GM19452 (cell line): ENCODE results near the gene ZBTB49.

Experiments used
- ATAC-seq: cut with Tn5 transposase; IDR thresholded peaks from one replicate; pipeline ENCODE4 v1.9.1; 2021; ENCODE audit not compliant: unreplicated experiment

ZBTB49 gene

DNA sequence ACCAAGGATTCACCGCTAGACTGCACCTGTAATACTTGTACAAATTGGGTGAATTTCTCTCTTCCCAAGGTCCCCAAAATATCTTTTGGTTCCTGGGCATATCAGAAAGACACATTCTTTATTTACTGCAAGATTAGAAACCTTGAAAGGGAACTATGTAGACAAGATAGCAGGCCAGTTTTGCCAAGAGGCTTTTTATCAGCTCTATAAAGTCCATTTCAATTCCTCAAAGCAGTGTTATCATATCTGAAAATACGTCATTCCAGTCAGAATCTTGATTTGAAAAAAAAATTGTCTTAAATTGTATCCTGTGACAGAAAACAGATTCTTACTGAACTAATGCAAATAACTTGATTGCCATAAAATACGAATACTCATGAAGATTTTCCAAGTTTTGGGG, 59.8 kb downstream of the ZBTB49 start:
- no peak for ATAC-seq

GRCh38 chr4:4350909-4351308, 60.9 kb downstream of the ZBTB49 start:
- no peak for ATAC-seq

GRCh38 chr4:4355302-4355701, 65.3 kb downstream of the ZBTB49 start:
- no peak for ATAC-seq

DNA sequence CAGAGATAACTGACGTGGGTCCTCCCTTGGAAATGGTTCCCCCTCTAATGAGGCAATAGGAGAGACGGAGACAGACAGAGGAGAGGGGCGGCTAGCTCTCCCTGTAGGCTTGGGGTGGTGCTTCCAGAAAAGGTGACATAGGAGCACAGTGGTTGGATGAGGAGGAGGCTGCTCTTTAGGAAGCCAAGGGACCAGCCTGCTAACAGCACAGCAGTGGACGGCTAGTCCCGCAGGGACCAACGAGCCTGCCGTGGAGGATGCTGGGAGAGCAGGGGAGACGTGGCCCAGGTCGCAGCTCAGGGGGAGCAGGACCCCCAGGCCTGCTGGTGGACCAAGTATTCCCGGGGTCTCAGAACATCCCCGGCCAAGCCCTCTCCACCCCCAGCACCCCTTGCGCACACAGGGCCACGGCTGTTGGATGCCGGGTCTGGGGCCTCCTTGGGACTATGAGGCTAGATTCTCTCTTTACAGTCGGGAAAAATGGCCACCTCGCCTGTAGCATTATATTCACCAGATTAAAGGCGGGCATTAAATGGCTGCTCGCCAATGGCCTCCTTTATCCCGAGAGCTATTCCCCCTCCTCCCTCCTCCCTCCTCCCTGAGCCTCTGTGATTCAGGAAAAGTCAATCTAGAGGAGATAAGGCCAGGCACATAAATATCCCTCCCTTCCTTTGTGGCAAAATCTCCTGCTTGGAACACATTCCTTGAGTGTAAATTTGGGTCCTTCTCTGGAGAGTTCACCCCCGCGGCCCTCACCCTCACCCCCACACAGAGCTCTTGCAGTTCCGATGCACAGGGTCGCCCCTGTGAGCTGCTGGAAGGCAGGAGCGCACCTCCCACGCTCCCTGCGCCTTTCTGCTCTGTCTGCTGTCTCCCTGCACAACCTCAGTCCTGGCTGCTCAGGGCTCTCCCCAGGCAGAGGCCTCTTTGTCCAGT, 66.3 kb downstream of the ZBTB49 start:
- ATAC-seq: no peak

DNA sequence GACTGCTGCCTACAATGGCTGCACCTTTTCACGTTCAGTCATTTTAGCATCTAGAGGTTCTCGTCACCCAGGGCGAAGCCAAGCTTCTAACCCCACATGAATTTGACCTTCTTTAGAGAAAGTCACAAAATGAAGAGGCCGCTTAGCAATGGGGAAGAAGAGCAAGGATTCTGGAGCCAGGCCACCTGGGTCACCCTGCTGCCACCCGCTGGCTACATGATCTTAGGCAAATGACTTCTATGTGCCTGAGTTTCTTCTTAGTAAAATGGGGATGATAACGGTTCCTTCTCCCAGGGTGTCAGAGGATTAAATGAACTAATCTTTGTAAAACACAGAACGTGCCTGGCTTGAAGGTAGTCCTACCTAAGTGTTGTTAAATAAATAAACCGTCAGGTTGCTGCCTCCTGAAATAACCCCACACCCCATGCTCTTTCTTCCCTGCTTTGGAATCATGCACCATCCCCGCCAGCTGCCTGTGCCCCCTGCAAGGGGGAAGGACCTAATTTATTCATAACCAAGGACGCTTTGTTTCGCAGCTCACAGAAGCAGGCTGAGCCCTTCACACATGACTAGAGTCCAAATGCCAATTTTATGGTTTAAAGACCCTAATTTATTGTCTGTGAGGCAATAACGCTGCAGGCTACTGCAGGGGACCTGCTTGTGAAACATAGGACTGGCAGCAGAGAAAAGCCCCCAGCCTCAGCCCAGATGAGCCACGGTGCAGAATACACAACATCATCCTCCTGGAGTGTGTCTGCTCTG, 68.2 kb downstream of the ZBTB49 start:
- ATAC-seq: no peak

DNA sequence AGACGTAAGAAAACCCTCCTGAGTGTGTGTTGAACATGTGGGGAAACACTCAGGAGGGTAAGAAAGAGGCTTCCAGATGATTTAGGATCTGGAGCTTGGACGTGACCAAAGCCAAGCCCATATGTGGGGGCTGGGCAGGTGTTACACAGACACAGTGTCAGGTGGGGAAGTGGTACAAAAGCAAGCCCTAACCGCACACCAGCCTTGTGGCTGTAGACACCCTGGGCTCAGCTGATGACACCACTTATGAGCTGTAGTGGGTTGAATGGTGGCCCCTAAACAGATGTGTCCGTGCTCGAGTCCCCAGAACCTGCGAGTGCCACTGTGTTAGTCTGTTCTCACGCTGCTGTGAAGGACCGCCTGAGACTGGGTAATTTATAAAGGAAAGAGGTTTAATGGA, 71.8 kb downstream of the ZBTB49 start:
- ATAC-seq: no peak

DNA sequence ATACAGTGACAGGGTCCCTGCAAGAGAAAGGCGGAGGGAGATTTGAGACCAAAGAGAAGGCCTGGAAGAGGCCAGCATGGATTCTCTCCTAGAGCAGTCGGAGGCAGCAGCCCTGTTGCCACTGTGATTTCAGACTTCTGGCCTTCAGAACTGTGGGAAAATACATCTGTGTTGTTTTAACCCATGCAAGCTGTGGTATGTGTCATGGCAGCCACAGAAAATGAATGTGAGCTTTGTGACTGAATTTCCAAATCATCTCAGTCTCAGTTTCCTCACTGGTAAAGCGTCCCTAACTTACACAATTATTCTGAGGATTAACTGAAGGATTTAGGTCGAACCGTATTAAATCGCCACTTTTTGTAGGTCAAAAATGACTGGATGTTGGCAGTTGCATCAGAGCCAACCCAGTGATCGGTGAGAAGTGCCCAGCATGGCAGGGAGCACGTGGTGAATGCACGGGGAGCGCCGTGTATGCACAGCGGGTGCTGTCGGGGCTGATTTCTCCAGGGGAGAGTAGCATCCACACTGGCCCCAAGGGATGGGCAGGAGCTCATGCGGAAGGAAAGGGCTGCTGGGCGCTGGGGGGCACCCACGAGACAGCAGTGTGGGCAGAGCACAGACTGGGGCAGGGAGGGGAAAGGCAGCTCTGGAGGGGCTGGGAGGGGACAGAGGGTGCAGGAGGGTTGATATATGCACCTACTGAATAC, 73.1 kb downstream of the ZBTB49 start:
- no peak for ATAC-seq

DNA sequence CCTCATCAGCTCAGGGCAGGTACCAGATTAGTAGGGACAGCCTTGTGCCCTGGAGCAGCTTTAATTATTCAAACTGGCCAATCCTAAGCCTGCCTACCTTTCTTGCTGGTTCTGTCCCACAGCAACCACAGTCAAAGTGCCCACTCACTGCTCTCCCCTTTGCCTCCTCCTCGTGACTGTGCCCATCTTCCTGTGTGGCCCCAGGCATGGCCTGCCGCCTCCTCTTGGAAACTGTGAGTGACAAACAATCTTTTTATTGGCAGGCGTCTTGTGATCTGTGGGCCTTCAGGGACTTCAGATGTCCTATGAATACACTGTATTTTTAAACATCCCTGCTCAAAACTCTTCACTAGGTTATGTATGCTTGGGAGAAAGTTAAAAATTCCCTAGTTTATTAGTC, 74.0 kb downstream of the ZBTB49 start:
- no peak for ATAC-seq

- ATAC-seq: no peak
These were observed 74.6 kb downstream of the ZBTB49 start for GRCh38 chr4:4364486-4365208.

- ATAC-seq: no peak
These were observed 78.9 kb downstream of the ZBTB49 start for GRCh38 chr4:4368809-4369580.
